Neural progenitor cell (in vitro differentiated cells): ENCODE results near the gene MYOM1. TPM values are rescaled to one million over a fixed set of nuclear protein-coding genes. Genes with fewer than 3 reads are reported as not detected.

Source experiments
- DNase-seq: peaks from one replicate; pipeline ENCODE4 v3.0.0-alpha.2; 2016; ENCODE audit warnings: low spot score
- H2AFZ ChIP-seq: fragments of 200-600 bp; sonication (generic); replicated peaks from 2 replicates; pipeline ENCODE4 v1.6.1; 2016; ENCODE audit warnings: antibody characterized with exemption
- H3F3A ChIP-seq: fragments of 200-600 bp; sonication (generic); 2 replicates; pipeline ENCODE4 v1.6.1; 2016; ENCODE audit warnings: antibody characterized with exemption, low read depth
- H3K27ac ChIP-seq: fragments of 200-600 bp; sonication (generic); 2 replicates; pipeline ENCODE4 v1.5.1; 2016; ENCODE audit warnings: mild to moderate bottlenecking
- H3K27me3 ChIP-seq: fragments of 200-600 bp; sonication (generic); 2 replicates; pipeline ENCODE4 v1.6.1; 2016; ENCODE audit warnings: mild to moderate bottlenecking, moderate library complexity
- H3K36me3 ChIP-seq: fragments of 200-600 bp; sonication (generic); 2 replicates; pipeline ENCODE4 v1.5.1; 2016
- H3K4me1 ChIP-seq: fragments of 200-600 bp; sonication (generic); 2 replicates; pipeline ENCODE4 v1.6.1; 2016; ENCODE audit warnings: mixed run types
- H3K4me2 ChIP-seq: fragments of 200-600 bp; sonication (generic); 2 replicates; pipeline ENCODE4 v1.6.1; 2016
- H3K4me3 ChIP-seq: fragments of 200-600 bp; sonication (generic); 2 replicates; pipeline ENCODE4 v1.5.1; 2016
- H3K79me2 ChIP-seq: fragments of 200-600 bp; sonication (generic); 2 replicates; pipeline ENCODE4 v1.6.1; 2016; ENCODE audit warnings: low read depth
- H3K9ac ChIP-seq: fragments of 200-600 bp; sonication (generic); 2 replicates; pipeline ENCODE4 v1.6.1; 2016
- H3K9me3 ChIP-seq: fragments of 200-600 bp; sonication (generic); 2 replicates; pipeline ENCODE4 v1.5.1; 2016; ENCODE audit warnings: low read depth
- H4K20me1 ChIP-seq: fragments of 200-600 bp; sonication (generic); 2 replicates; pipeline ENCODE4 v1.6.1; 2016; ENCODE audit warnings: low read depth
- H3K27ac Mint-ChIP-seq: 3 replicates; pipeline ENCODE4 v1.8.0; 2021; ENCODE audit warnings: mixed read lengths
- H3K27me3 Mint-ChIP-seq: 2 replicates; pipeline ENCODE4 v1.8.0; 2022; ENCODE audit warnings: low read depth, mild to moderate bottlenecking, inconsistent platforms, moderate library complexity, mixed read lengths; ENCODE audit not compliant: insufficient read depth
- H3K36me3 Mint-ChIP-seq: 3 replicates; pipeline ENCODE4 v1.8.0; 2021; ENCODE audit warnings: mixed read lengths
- H3K4me1 Mint-ChIP-seq: 3 replicates; pipeline ENCODE4 v1.8.0; 2021; ENCODE audit warnings: mixed read lengths
- H3K4me3 Mint-ChIP-seq: 3 replicates; pipeline ENCODE4 v1.8.0; 2021; ENCODE audit warnings: mild to moderate bottlenecking, moderate library complexity, mixed read lengths
- H3K9me3 Mint-ChIP-seq: 3 replicates; pipeline ENCODE4 v1.8.0; 2020; ENCODE audit warnings: mixed read lengths
- EZH2 ChIP-seq: fragments of 200-600 bp; sonication (generic); IDR thresholded peaks from 2 replicates; pipeline ENCODE4 v1.6.1; 2017; ENCODE audit warnings: antibody characterized with exemption, mild to moderate bottlenecking, moderate library complexity
- EZH2phosphoT487 ChIP-seq: fragments of 200-600 bp; sonication (generic); IDR thresholded peaks from 2 replicates; pipeline ENCODE4 v1.6.1; 2017; ENCODE audit warnings: antibody characterized with exemption
- total RNA-seq: library from RNA; depleted of rRNA; stranded (reverse); fragments of >200 nt; gene quantifications from 2 replicates; pipeline ENCODE4 v1.2.3, GENCODE V29; 2015; ENCODE audit warnings: low replicate concordance
- TF ChIP-seq, protein P1 (sequence below): fragments of 200-600 bp; sonication (generic); IDR thresholded peaks from 2 replicates; pipeline ENCODE4 v1.5.1; 2017; ENCODE audit warnings: antibody characterized with exemption, mild to moderate bottlenecking

Gene MYOM1
- total RNA-seq, 1 donor from 2014 or later: 0.45 TPM

DNA sequence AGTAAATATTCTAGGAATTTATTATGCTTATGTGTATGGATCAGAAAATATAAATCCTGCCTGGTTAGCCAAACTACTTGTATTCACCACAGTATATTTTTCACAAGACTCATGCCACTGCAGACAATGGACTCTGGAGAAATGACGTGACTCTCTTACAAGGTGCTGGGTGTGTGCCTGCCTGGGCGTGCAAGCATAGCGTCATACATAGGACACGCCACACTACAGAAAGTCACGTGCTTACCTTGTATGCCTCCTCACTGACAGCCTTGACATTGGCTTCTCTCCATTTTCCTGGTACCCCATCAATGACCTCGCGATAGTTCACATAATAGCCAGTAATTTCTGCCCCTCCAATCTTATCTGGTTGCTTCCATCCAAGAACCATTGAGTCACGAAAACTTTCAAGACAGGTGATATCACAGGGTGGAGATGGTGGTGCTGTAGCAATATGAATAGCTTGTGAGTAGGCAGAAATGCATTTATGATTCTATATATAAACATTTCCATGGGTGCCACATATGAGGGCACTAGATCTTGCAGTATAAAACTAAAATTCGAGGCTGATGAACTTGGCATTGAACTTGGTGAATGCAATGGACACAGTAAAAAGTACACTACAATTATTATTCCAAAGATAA lies 93.2 kb downstream of the MYOM1 start:
- Mint-ChIP-seq H3K4me1 (peaks cover 5% of the 10 kb centered on the region), H3K36me3 (no peaks in the 10 kb centered on the region), H3K27ac (no peak overlapping the region), H3K9me3 (peaks cover 3% of the 10 kb centered on the region), H3K27me3 (no peaks in the 10 kb centered on the region), H3K4me3 (no peak overlapping the region)
- Histone ChIP-seq H3K79me2 (no peaks in the 10 kb centered on the region), H3K9me3 (no peaks in the 10 kb centered on the region), H3K27ac (no peak overlapping the region), H3K36me3 (no peaks in the 10 kb centered on the region), H4K20me1 (no peaks in the 10 kb centered on the region), H2AFZ (no peak overlapping the region), H3K4me3 (no peak overlapping the region), H3K4me1 (no peaks in the 10 kb centered on the region), H3K9ac (no peak overlapping the region), H3K27me3 (no peaks in the 10 kb centered on the region), H3F3A (no peaks in the 10 kb centered on the region), H3K4me2 (no peak overlapping the region)
- no peak for DNase-seq
- TF ChIP-seq, protein P1, sequence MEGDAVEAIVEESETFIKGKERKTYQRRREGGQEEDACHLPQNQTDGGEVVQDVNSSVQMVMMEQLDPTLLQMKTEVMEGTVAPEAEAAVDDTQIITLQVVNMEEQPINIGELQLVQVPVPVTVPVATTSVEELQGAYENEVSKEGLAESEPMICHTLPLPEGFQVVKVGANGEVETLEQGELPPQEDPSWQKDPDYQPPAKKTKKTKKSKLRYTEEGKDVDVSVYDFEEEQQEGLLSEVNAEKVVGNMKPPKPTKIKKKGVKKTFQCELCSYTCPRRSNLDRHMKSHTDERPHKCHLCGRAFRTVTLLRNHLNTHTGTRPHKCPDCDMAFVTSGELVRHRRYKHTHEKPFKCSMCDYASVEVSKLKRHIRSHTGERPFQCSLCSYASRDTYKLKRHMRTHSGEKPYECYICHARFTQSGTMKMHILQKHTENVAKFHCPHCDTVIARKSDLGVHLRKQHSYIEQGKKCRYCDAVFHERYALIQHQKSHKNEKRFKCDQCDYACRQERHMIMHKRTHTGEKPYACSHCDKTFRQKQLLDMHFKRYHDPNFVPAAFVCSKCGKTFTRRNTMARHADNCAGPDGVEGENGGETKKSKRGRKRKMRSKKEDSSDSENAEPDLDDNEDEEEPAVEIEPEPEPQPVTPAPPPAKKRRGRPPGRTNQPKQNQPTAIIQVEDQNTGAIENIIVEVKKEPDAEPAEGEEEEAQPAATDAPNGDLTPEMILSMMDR: no peak
- no peak for TF ChIP-seq EZH2phosphoT487
- TF ChIP-seq EZH2: no peak

DNA sequence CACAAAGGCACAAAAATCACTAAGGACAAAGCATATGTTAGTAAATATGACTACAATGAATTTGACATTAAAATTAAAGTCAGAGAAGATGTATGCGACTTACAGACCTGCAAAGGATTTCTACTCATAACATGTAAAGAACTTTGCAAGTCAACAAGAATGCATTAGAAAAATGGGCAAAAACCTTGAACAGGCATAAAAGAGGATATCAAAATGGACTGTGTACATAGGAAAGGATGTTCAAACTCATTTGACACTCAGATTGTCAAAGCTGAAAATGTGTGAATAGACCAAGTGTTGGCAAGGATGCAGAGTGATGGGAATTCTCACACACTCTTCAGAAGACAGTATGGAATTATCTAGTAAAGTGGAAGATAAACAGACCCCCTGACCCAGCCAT lies 94.9 kb downstream of the MYOM1 start:
- Mint-ChIP-seq H3K36me3 (no peaks in the 10 kb centered on the region), H3K4me3 (no peak overlapping the region), H3K27me3 (no peaks in the 10 kb centered on the region)

DNA sequence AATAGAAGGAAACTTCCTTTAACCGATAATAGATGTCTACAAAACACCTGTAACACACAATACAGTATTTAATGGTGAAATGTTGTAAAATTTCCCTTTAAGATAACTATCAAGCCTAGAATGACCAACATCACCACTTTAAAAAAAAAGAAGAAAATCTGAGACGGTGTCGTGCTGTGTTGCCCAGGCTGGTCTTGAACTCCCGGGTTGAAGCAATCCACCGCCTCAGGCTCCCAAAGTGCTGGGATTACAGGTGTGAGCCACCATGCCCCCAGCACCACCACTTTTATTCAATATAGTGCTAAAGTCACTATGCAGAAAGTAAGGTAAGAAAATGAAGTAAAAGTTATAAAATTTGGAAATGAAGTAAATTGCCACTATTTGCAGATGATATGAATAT lies 96.9 kb downstream of the MYOM1 start:
- Mint-ChIP-seq H3K36me3 (no peaks in the 10 kb centered on the region), H3K4me3 (no peak overlapping the region), H3K9me3 (peaks cover 3% of the 10 kb centered on the region), H3K27me3 (peaks cover 3% of the 10 kb centered on the region), H3K27ac (no peak overlapping the region), H3K4me1 (no peaks in the 10 kb centered on the region)
- Histone ChIP-seq H3K4me1 (peaks cover 11% of the 10 kb centered on the region), H2AFZ (no peak overlapping the region), H3K9ac (no peak overlapping the region), H3F3A (no peaks in the 10 kb centered on the region), H3K4me2 (no peak overlapping the region), H3K27ac (no peak overlapping the region), H3K79me2 (no peaks in the 10 kb centered on the region), H3K9me3 (no peaks in the 10 kb centered on the region), H3K4me3 (no peak overlapping the region), H4K20me1 (no peaks in the 10 kb centered on the region), H3K36me3 (no peaks in the 10 kb centered on the region), H3K27me3 (no peaks in the 10 kb centered on the region)
- DNase-seq: no peak
- TF ChIP-seq EZH2phosphoT487: no peak
- TF ChIP-seq, protein P1: no peak
- no peak for TF ChIP-seq EZH2

More for the DNA sequence above, 94.9 kb downstream of the MYOM1 start:
- H3K9me3 Mint-ChIP-seq: peaks cover 3% of the 10 kb centered on the region
- no peaks in the 10 kb centered on the region for H3K79me2 ChIP-seq
- H3K4me2 ChIP-seq: no peak overlapping the region
- H3K4me3 ChIP-seq: no peak overlapping the region
- no peaks in the 10 kb centered on the region for H3F3A ChIP-seq
- H3K9ac ChIP-seq: no peak overlapping the region
- H3K27me3 ChIP-seq: no peaks in the 10 kb centered on the region
- H3K4me1 Mint-ChIP-seq: peaks cover 5% of the 10 kb centered on the region
- no peak for DNase-seq
- H2AFZ ChIP-seq: no peak overlapping the region
- no peak overlapping the region for H3K27ac Mint-ChIP-seq
- TF ChIP-seq EZH2 (no peak), EZH2phosphoT487 (no peak)
- TF ChIP-seq, protein P1: no peak
- no peaks in the 10 kb centered on the region for H3K9me3 ChIP-seq
- no peaks in the 10 kb centered on the region for H4K20me1 ChIP-seq
- H3K27ac ChIP-seq: no peak overlapping the region
- no peaks in the 10 kb centered on the region for H3K36me3 ChIP-seq
- peaks cover 2% of the 10 kb centered on the region for H3K4me1 ChIP-seq
